HEK293 (cell line): ENCODE data around the gene KLF16.

Experiments used
- HOXA7 ChIP-seq: sonication (generic); formaldehyde crosslinking; IDR thresholded peaks from 2 replicates; pipeline ENCODE4 v1.8.1; 2022; ENCODE audit warnings: missing genetic modification reagents, borderline replicate concordance
- INSM2 ChIP-seq: fragments of 450-650 bp; formaldehyde crosslinking; IDR thresholded peaks from 2 replicates; pipeline ENCODE4 v1.5.1; 2016; ENCODE audit warnings: missing biosample characterization, missing genetic modification characterization
- MZF1 ChIP-seq: fragments of 450-650 bp; formaldehyde crosslinking; IDR thresholded peaks from 2 replicates; pipeline ENCODE4 v1.5.1; 2017; ENCODE audit warnings: missing biosample characterization, missing genetic modification characterization, borderline replicate concordance
- TCF7L2 ChIP-seq: IDR thresholded peaks from 2 replicates; pipeline ENCODE4 v1.6.1; 2011; ENCODE audit warnings: low read depth, mild to moderate bottlenecking, inconsistent platforms, low read length, moderate library complexity, borderline replicate concordance
- ZBTB17 ChIP-seq: fragments of 450-650 bp; formaldehyde crosslinking; IDR thresholded peaks from 2 replicates; pipeline ENCODE4 v1.5.1; 2016; ENCODE audit warnings: missing biosample characterization, missing genetic modification characterization
- ZBTB20 ChIP-seq: fragments of 450-650 bp; formaldehyde crosslinking; IDR thresholded peaks from 2 replicates; pipeline ENCODE4 v1.5.1; 2016; ENCODE audit warnings: missing biosample characterization, missing genetic modification characterization
- ZBTB7A ChIP-seq: fragments of 450-650 bp; formaldehyde crosslinking; IDR thresholded peaks from 2 replicates; pipeline ENCODE4 v1.5.1; 2016; ENCODE audit warnings: low read depth, missing biosample characterization, missing genetic modification characterization
- ZIC2 ChIP-seq: fragments of 450-650 bp; formaldehyde crosslinking; IDR thresholded peaks from 2 replicates; pipeline ENCODE4 v1.5.1; 2016; ENCODE audit warnings: missing biosample characterization, missing genetic modification characterization
- ZNF16 ChIP-seq: fragments of 450-650 bp; formaldehyde crosslinking; IDR thresholded peaks from 2 replicates; pipeline ENCODE4 v1.5.1; 2016; ENCODE audit warnings: low read depth, missing biosample characterization, missing genetic modification characterization
- ZNF174 ChIP-seq: fragments of 450-650 bp; formaldehyde crosslinking; IDR thresholded peaks from 2 replicates; pipeline ENCODE4 v1.5.0; 2017; ENCODE audit warnings: missing biosample characterization, mild to moderate bottlenecking, missing genetic modification characterization
- ZNF280D ChIP-seq: fragments of 450-650 bp; formaldehyde crosslinking; IDR thresholded peaks from 2 replicates; pipeline ENCODE4 v1.5.1; 2016; ENCODE audit warnings: missing biosample characterization, missing genetic modification characterization
- ZNF335 ChIP-seq: fragments of 450-650 bp; formaldehyde crosslinking; conservative IDR thresholded peaks from 2 replicates; pipeline ENCODE4 v1.5.1; 2016; ENCODE audit warnings: missing biosample characterization, missing genetic modification characterization
- ZNF341 ChIP-seq: fragments of 450-650 bp; formaldehyde crosslinking; IDR thresholded peaks from 2 replicates; pipeline ENCODE4; 2016; ENCODE audit warnings: low read depth, missing biosample characterization, missing genetic modification characterization
- ZNF391 ChIP-seq: fragments of 450-650 bp; formaldehyde crosslinking; IDR thresholded peaks from 2 replicates; pipeline ENCODE4 v1.5.1; 2016; ENCODE audit warnings: low read depth, missing biosample characterization, missing genetic modification characterization, borderline replicate concordance
- ZNF398 ChIP-seq: fragments of 450-650 bp; formaldehyde crosslinking; IDR thresholded peaks from 2 replicates; pipeline ENCODE4 v1.5.1; 2017; ENCODE audit warnings: missing biosample characterization, missing genetic modification characterization
- ZNF473 ChIP-seq: fragments of 450-650 bp; formaldehyde crosslinking; IDR thresholded peaks from 2 replicates; pipeline ENCODE4 v1.5.1; 2017; ENCODE audit warnings: missing biosample characterization, missing genetic modification characterization
- ZNF514 ChIP-seq: fragments of 450-650 bp; formaldehyde crosslinking; IDR thresholded peaks from 2 replicates; pipeline ENCODE4 v1.5.1; 2016; ENCODE audit warnings: missing biosample characterization, missing genetic modification characterization
- ZNF518A ChIP-seq: fragments of 450-650 bp; formaldehyde crosslinking; conservative IDR thresholded peaks from 2 replicates; pipeline ENCODE4 v1.5.1; 2016; ENCODE audit warnings: low read depth, missing biosample characterization, missing genetic modification characterization
- ZNF571 ChIP-seq: fragments of 450-650 bp; formaldehyde crosslinking; IDR thresholded peaks from 2 replicates; pipeline ENCODE4 v1.5.0; 2017; ENCODE audit warnings: missing biosample characterization, missing genetic modification characterization
- ZNF610 ChIP-seq: fragments of 450-650 bp; formaldehyde crosslinking; IDR thresholded peaks from 2 replicates; pipeline ENCODE4 v1.5.1; 2016; ENCODE audit warnings: missing biosample characterization, missing genetic modification characterization, borderline replicate concordance
- ZNF621 ChIP-seq: fragments of 450-650 bp; formaldehyde crosslinking; IDR thresholded peaks from 2 replicates; pipeline ENCODE4 v1.5.1; 2017; ENCODE audit warnings: missing biosample characterization, missing genetic modification characterization
- ZNF692 ChIP-seq: fragments of 450-650 bp; formaldehyde crosslinking; IDR thresholded peaks from 2 replicates; pipeline ENCODE4 v1.5.1; 2016; ENCODE audit warnings: missing biosample characterization, missing genetic modification characterization
- ZNF837 ChIP-seq: fragments of 450-650 bp; formaldehyde crosslinking; IDR thresholded peaks from 2 replicates; pipeline ENCODE4 v1.5.1; 2016; ENCODE audit warnings: missing biosample characterization, missing genetic modification characterization
- ZSCAN4 ChIP-seq: fragments of 450-650 bp; formaldehyde crosslinking; IDR thresholded peaks from 2 replicates; pipeline ENCODE4 v1.5.1; 2017; ENCODE audit warnings: missing biosample characterization, missing genetic modification characterization

The KLF16 gene

GRCh38 chr19:1875646-1876495, 12.5 kb upstream of the KLF16 start (continued):
- TF ChIP-seq ZNF621 (tag by site-specific recombination) (no peak), ZNF837 (tag by site-specific recombination) (no peak), ZNF518A (tag by site-specific recombination) (peak; percentile 35; the same call in 1 of the 2 replicates), ZNF473 (no peak), ZIC2 (tag by site-specific recombination) (no peak), HOXA7 (CRISPR knock-in tag) (no peak), ZNF514 (no peak), ZNF692 (peak; percentile 99), ZBTB7A (tag by site-specific recombination) (no peak; the same call in 1 of the 2 replicates), ZNF335 (tag by site-specific recombination) (peak; percentile 86), ZNF174 (no peak), ZNF341 (tag by site-specific recombination) (peak; percentile 37; the same call in 1 of the 2 replicates), ZBTB20 (peak; percentile 53; the same call in 1 of the 2 replicates), ZNF16 (tag by site-specific recombination) (no peak), MZF1 (tag by site-specific recombination) (no peak), ZBTB17 (tag by site-specific recombination) (peak; percentile 33; the same call in 1 of the 2 replicates), ZNF398 (tag by site-specific recombination) (no peak), TCF7L2 (no peak), INSM2 (tag by site-specific recombination) (peak; percentile 21; the same call in 1 of the 2 replicates), ZNF391 (tag by site-specific recombination) (peak; percentile 88), ZSCAN4 (tag by site-specific recombination) (peak; percentile 25; the same call in 1 of the 2 replicates), ZNF280D (no peak), ZNF610 (no peak), ZNF571 (tag by site-specific recombination) (no peak)
